ENCODE results near the gene SLC34A1. TPM values are rescaled to one million over a fixed set of nuclear protein-coding genes. Genes with fewer than 3 reads are reported as not detected.

Gene SLC34A1
- total RNA-seq (0.20 TPM), polyA plus RNA-seq (not detected)

DNA sequence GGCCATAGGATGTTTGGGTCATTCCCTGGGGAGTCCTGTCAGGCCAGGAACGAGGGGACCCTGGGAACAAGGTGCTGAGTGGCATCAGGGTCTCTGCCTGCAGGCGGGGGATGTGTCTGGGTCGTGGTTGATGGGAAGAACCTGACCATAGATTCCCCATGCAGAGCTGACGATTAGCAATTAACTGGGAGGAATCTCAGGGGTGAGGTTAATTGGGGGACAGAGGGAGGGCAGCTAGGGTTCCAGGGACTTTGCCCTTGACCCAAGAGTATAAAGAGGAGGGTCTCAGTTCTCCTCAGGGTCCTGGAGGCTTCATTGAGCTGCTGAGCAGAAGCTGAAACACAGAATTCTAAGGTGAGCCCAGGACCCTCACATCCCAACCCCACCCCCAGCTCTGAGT, at the start of gene SLC34A1:
TSS of gene SLC34A1 (plus strand) at position 301 of the 400 bp plus-strand sequence. CDS start 1,308 bp downstream, outside the sequence.
- no peak within 1 kb of the TSS for H3K4me3 Mint-ChIP-seq

GRCh38 chr5:177334781-177335700, 49.2 kb upstream of the SLC34A1 start:
- Mint-ChIP-seq H3K36me3 (peaks cover 36% of the 10 kb centered on the region), H3K27me3 (no peaks in the 10 kb centered on the region), H3K4me3 (no peak overlapping the region), H3K9me3 (peaks cover 0 to 6% (median 1%) of the 10 kb centered on the region in 7 donors), H3K27ac (no peak overlapping the region), H3K4me1 (peaks cover 3 to 11% (median 7%) of the 10 kb centered on the region in 4 donors)
- Histone ChIP-seq H3K9me3 (ENCODE audit: control insufficient read depth in 2 of 2, low read length in 2 of 2) (peaks cover 3 to 7% of the 10 kb centered on the region in 2 experiments), H3K27me3 (ENCODE audit: control insufficient read depth, insufficient read depth, low read length) (no peaks in the 10 kb centered on the region), H3K4me3 (ENCODE audit: low read depth, low read length) (no peak overlapping the region), H3K27ac (ENCODE audit: insufficient read depth, low read length, poor library complexity, severe bottlenecking) (no peak overlapping the region), H3K36me3 (ENCODE audit: control insufficient read depth, insufficient read depth, low read length) (peaks cover 83% of the 10 kb centered on the region), H3K4me1 (ENCODE audit: control insufficient read depth, insufficient read depth, low read length, poor library complexity, severe bottlenecking) (no peaks in the 10 kb centered on the region)
- no peak for ATAC-seq (ENCODE audit: low read depth in 2 of 2)
- DNase-seq, result no peak

More for the DNA sequence above, at the start of gene SLC34A1:
- Mint-ChIP-seq H3K27me3 (no peaks in the 10 kb centered on the region), H3K27ac (peak within 1 kb of the TSS in 1 of 3 donors; percentile 33), H3K36me3 (no peaks in the 10 kb centered on the region), H3K4me1 (peaks cover 0 to 35% (median 12%) of the 10 kb centered on the region in 4 donors), H3K9me3 (no peaks in the 10 kb centered on the region)
- Histone ChIP-seq H3K4me3 (ENCODE audit: low read depth, low read length) (no peak within 1 kb of the TSS), H3K27ac (ENCODE audit: insufficient read depth, low read length, poor library complexity, severe bottlenecking) (no peak within 1 kb of the TSS), H3K9me3 (ENCODE audit: control insufficient read depth in 2 of 2, low read length in 2 of 2) (no peaks in the 10 kb centered on the region), H3K4me1 (ENCODE audit: control insufficient read depth, insufficient read depth, low read length, poor library complexity, severe bottlenecking) (peaks cover 11% of the 10 kb centered on the region), H3K36me3 (ENCODE audit: control insufficient read depth, insufficient read depth, low read length) (no peaks in the 10 kb centered on the region), H3K27me3 (ENCODE audit: control insufficient read depth, insufficient read depth, low read length) (no peaks in the 10 kb centered on the region)
- DNase-seq (no peak), ATAC-seq (ENCODE audit: low read depth in 2 of 2) (no peak)

GRCh38 chr5:177335701-177336065, 48.6 kb upstream of the SLC34A1 start:
- ATAC-seq (ENCODE audit: low read depth in 2 of 2) (no peak), DNase-seq (no peak)
- H3K27ac ChIP-seq (ENCODE audit: insufficient read depth, low read length, poor library complexity, severe bottlenecking), result no peak overlapping the region
- peaks cover 84% of the 10 kb centered on the region for H3K36me3 ChIP-seq (ENCODE audit: control insufficient read depth, insufficient read depth, low read length)
- Mint-ChIP-seq H3K27ac (no peak overlapping the region), H3K27me3 (no peaks in the 10 kb centered on the region), H3K4me3 (no peak overlapping the region), H3K9me3 (peaks cover 0 to 6% (median 1%) of the 10 kb centered on the region in 7 donors), H3K4me1 (peaks cover 3 to 11% (median 6%) of the 10 kb centered on the region in 4 donors), H3K36me3 (peaks cover 31% of the 10 kb centered on the region)
- H3K9me3 ChIP-seq (ENCODE audit: control insufficient read depth in 2 of 2, low read length in 2 of 2), result peaks cover 5 to 11% of the 10 kb centered on the region in 2 experiments
- H3K27me3 ChIP-seq (ENCODE audit: control insufficient read depth, insufficient read depth, low read length), result no peaks in the 10 kb centered on the region
- no peaks in the 10 kb centered on the region for H3K4me1 ChIP-seq (ENCODE audit: control insufficient read depth, insufficient read depth, low read length, poor library complexity, severe bottlenecking)
- H3K4me3 ChIP-seq (ENCODE audit: low read depth, low read length), result no peak overlapping the region

- Mint-ChIP-seq H3K4me3 (no peak overlapping the region), H3K27me3 (no peaks in the 10 kb centered on the region), H3K27ac (no peak overlapping the region), H3K9me3 (peaks cover 0 to 6% (median 1%) of the 10 kb centered on the region in 7 donors), H3K4me1 (peaks cover 3 to 11% (median 6%) of the 10 kb centered on the region in 4 donors), H3K36me3 (peaks cover 30% of the 10 kb centered on the region)
- ATAC-seq (ENCODE audit: low read depth in 2 of 2) (peak in 1 of 2 donors; percentile 35), DNase-seq (peak in 1 of 3 donors; percentile 48)
- H3K4me3 ChIP-seq (ENCODE audit: low read depth, low read length), result no peak overlapping the region
- H3K27ac ChIP-seq (ENCODE audit: insufficient read depth, low read length, poor library complexity, severe bottlenecking), result no peak overlapping the region
- no peaks in the 10 kb centered on the region for H3K4me1 ChIP-seq (ENCODE audit: control insufficient read depth, insufficient read depth, low read length, poor library complexity, severe bottlenecking)
- H3K27me3 ChIP-seq (ENCODE audit: control insufficient read depth, insufficient read depth, low read length), result no peaks in the 10 kb centered on the region
- peaks cover 5 to 11% of the 10 kb centered on the region in 2 experiments for H3K9me3 ChIP-seq (ENCODE audit: control insufficient read depth in 2 of 2, low read length in 2 of 2)
- peaks cover 82% of the 10 kb centered on the region for H3K36me3 ChIP-seq (ENCODE audit: control insufficient read depth, insufficient read depth, low read length)
These were observed 48.1 kb upstream of the SLC34A1 start for GRCh38 chr5:177336112-177336511.

DNA sequence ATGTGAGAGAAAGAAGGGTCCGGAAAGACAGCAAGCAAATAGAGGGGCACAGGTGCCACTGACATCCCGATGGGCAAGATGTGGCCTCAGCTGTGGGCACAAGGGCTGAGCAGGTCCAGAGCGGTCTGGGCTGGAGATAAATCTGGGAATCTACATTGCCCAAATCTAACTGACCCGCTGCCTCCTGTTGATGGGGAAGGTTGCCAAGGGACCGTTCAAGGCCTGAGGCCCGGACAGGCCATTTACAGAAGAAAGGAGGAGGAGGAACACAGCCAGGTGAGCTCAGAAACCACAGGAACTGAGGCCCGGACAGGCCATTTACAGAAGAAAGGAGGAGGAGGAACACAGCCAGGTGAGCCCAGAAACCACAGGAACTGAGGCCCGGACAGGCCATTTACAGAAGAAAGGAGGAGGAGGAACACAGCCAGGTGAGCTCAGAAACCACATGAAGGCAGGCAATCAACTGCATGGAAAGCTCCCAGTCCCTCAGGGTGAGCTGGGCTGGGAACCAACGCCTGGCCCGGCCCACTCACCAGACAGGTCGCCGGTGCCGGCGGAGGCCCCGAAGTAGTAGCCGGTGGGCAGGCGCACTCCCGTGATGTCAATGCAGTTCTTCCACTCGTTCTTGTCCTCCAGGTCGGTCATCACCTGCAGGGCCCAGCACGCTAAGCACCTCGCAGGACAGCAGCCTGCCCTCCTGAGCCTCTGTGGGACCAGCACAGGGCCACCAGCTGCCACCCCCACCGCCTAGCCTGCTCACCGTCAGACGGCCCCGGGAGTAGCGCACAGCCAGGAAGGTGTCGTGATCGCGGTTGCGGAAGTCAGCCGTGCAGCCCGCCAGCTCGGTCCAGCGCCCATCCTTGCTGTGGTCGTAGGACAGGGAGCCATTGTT, 47.4 kb upstream of the SLC34A1 start:
- Histone ChIP-seq H3K4me3 (ENCODE audit: low read depth, low read length) (no peak overlapping the region), H3K4me1 (ENCODE audit: control insufficient read depth, insufficient read depth, low read length, poor library complexity, severe bottlenecking) (no peaks in the 10 kb centered on the region), H3K27ac (ENCODE audit: insufficient read depth, low read length, poor library complexity, severe bottlenecking) (no peak overlapping the region), H3K27me3 (ENCODE audit: control insufficient read depth, insufficient read depth, low read length) (no peaks in the 10 kb centered on the region), H3K9me3 (ENCODE audit: control insufficient read depth in 2 of 2, low read length in 2 of 2) (peaks cover 5 to 11% of the 10 kb centered on the region in 2 experiments), H3K36me3 (ENCODE audit: control insufficient read depth, insufficient read depth, low read length) (peaks cover 82% of the 10 kb centered on the region)
- Mint-ChIP-seq H3K4me3 (no peak overlapping the region), H3K27ac (no peak overlapping the region), H3K9me3 (peaks cover 0 to 6% (median 3%) of the 10 kb centered on the region in 7 donors), H3K4me1 (peaks cover 6 to 16% (median 9%) of the 10 kb centered on the region in 4 donors), H3K27me3 (no peaks in the 10 kb centered on the region), H3K36me3 (peaks cover 37% of the 10 kb centered on the region)
- ATAC-seq (ENCODE audit: low read depth in 2 of 2), result no peak
- DNase-seq, result no peak

GRCh38 chr5:177338251-177339106, 45.8 kb upstream of the SLC34A1 start:
- Histone ChIP-seq H3K27ac (ENCODE audit: insufficient read depth, low read length, poor library complexity, severe bottlenecking) (no peak overlapping the region), H3K4me3 (ENCODE audit: low read depth, low read length) (no peak overlapping the region), H3K36me3 (ENCODE audit: control insufficient read depth, insufficient read depth, low read length) (peaks cover 88% of the 10 kb centered on the region), H3K9me3 (ENCODE audit: control insufficient read depth in 2 of 2, low read length in 2 of 2) (peaks cover 5 to 11% of the 10 kb centered on the region in 2 experiments), H3K27me3 (ENCODE audit: control insufficient read depth, insufficient read depth, low read length) (no peaks in the 10 kb centered on the region), H3K4me1 (ENCODE audit: control insufficient read depth, insufficient read depth, low read length, poor library complexity, severe bottlenecking) (no peaks in the 10 kb centered on the region)
- ATAC-seq (ENCODE audit: low read depth in 2 of 2), result no peak
- peaks cover 7 to 19% (median 12%) of the 10 kb centered on the region in 4 donors for H3K4me1 Mint-ChIP-seq
- no peak overlapping the region for H3K4me3 Mint-ChIP-seq
- DNase-seq, result no peak
- peaks cover 0 to 6% (median 3%) of the 10 kb centered on the region in 7 donors for H3K9me3 Mint-ChIP-seq
- no peaks in the 10 kb centered on the region for H3K27me3 Mint-ChIP-seq
- H3K27ac Mint-ChIP-seq, result no peak overlapping the region
- H3K36me3 Mint-ChIP-seq, result peaks cover 39% of the 10 kb centered on the region
